Hepatocyte (in vitro differentiated cells): Measurements from ENCODE around the gene PLCH2. TPM values are rescaled to one million over a fixed set of nuclear protein-coding genes. Genes with fewer than 3 reads are reported as not detected.

Experiments
- DNase-seq: peaks from one replicate; pipeline ENCODE4 v3.0.0-alpha.2; 2016; ENCODE audit warnings: low spot score
- H2AFZ ChIP-seq: fragments of 200-600 bp; sonication (generic); 2 replicates; pipeline ENCODE4 v1.6.0; 2016; ENCODE audit warnings: antibody characterized with exemption, mild to moderate bottlenecking
- H3K27ac ChIP-seq: fragments of 200-600 bp; sonication (generic); 2 replicates; pipeline ENCODE4 v1.5.1; 2016; ENCODE audit warnings: mild to moderate bottlenecking
- H3K27me3 ChIP-seq: fragments of 200-600 bp; sonication (generic); 2 replicates; pipeline ENCODE4 v1.6.1; 2016
- H3K36me3 ChIP-seq: fragments of 200-600 bp; sonication (generic); replicated peaks from 2 replicates; pipeline ENCODE4 v1.5.1; 2016; ENCODE audit warnings: low read depth; ENCODE audit not compliant: insufficient read depth
- H3K4me1 ChIP-seq: fragments of 200-600 bp; sonication (generic); 2 replicates; pipeline ENCODE4 v1.5.1; 2016; ENCODE audit warnings: mild to moderate bottlenecking, moderate library complexity; ENCODE audit not compliant: insufficient read depth
- H3K4me2 ChIP-seq: fragments of 200-600 bp; sonication (generic); 2 replicates; pipeline ENCODE4 v1.6.0; 2016
- H3K4me3 ChIP-seq: fragments of 200-600 bp; sonication (generic); 2 replicates; pipeline ENCODE4 v1.5.1; 2016; ENCODE audit warnings: mild to moderate bottlenecking
- H3K79me2 ChIP-seq: fragments of 200-600 bp; sonication (generic); 2 replicates; pipeline ENCODE4 v1.6.0; 2017; ENCODE audit warnings: mild to moderate bottlenecking
- H3K9me2 ChIP-seq: fragments of 200-600 bp; sonication (generic); replicated peaks from 2 replicates; pipeline ENCODE4 v1.6.0; 2017; ENCODE audit warnings: mild to moderate bottlenecking; ENCODE audit not compliant: insufficient read depth
- H3K9me3 ChIP-seq: fragments of 200-600 bp; sonication (generic); 2 replicates; pipeline ENCODE4 v1.5.1; 2016; ENCODE audit warnings: low read depth, mild to moderate bottlenecking
- H4K20me1 ChIP-seq: fragments of 200-600 bp; sonication (generic); 2 replicates; pipeline ENCODE4 v1.6.0; 2016; ENCODE audit warnings: mild to moderate bottlenecking; ENCODE audit not compliant: insufficient read depth, poor library complexity, severe bottlenecking
- EZH2 ChIP-seq: fragments of 200-600 bp; sonication (generic); IDR thresholded peaks from 2 replicates; pipeline ENCODE4 v1.6.1; 2016; ENCODE audit warnings: antibody characterized with exemption, mild to moderate bottlenecking, borderline replicate concordance
- EZH2phosphoT487 ChIP-seq: fragments of 200-600 bp; sonication (generic); IDR thresholded peaks from one replicate; pipeline ENCODE4 v1.6.1; 2018; ENCODE audit warnings: antibody characterized with exemption, mild to moderate bottlenecking, low read depth, moderate library complexity; ENCODE audit not compliant: unreplicated experiment, severe bottlenecking
- WGBS: methylation state at CpG from one replicate; pipeline ENCODE4 v1.1.6; 2016; ENCODE audit warnings: low lambda C conversion rate; ENCODE audit errors: missing lambda C conversion rate; 5-methylcytosine and 5-hydroxymethylcytosine counted together
- polyA plus RNA-seq: library from polyadenylated mRNA; unstranded; fragments of >200 nt; fragmentation: Nextera tagmentation; extraction: Ambion mirVana; gene quantifications from 2 replicates; pipeline ENCODE4 v1.2.1, GENCODE V29; 2016
- total RNA-seq: library from RNA; depleted of rRNA; stranded (reverse); fragments of >200 nt; gene quantifications from 2 replicates; pipeline ENCODE4 v1.2.3, GENCODE V29; 2014
- TF ChIP-seq, protein P1 (sequence below): fragments of 200-600 bp; sonication (generic); IDR thresholded peaks from 2 replicates; pipeline ENCODE4 v1.5.1; 2016; ENCODE audit warnings: antibody characterized with exemption, mild to moderate bottlenecking; ENCODE audit not compliant: poor library complexity

The PLCH2 gene
- total and polyA plus RNA-seq, 2 experiments from 2014 or later: 1.3 to 3.4 TPM

DNA sequence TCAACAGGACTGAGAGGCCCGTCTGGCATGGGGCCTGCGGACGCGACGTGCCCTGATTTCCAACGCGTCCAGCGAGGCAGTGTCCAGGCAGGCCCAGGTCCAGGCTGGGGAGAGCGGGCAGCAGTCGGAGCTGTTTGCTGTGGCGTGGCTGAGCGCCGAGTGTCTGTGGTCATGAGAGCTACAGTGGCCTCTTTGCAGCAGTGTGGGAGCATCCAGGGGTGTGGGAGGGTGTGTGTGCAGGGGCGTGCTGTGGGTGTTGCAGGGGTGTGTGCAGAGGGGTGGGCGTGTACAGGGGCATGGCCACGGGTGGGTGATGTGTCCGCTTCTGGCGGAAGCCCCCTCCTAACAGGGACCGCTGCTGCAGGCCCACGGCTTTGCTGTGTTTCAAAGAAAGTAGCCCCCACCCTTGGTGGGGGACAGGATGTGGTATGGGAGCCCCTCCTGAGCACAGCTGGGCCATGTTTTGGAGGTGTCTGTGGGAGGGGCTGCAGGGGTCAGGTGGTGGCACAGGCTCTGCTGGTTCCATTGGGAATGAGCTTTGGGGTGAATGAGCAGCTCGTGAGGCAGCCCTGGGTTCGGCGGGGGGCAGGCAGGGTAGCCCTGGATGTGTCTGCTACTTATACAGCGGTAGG, 17.7 kb downstream of the PLCH2 start:
- WGBS: 79% methylated on average over 23 of the region's 24 CpGs
- Histone ChIP-seq H3K9me2 (no peaks in the 10 kb centered on the region), H3K27ac (no peak overlapping the region), H3K9me3 (no peaks in the 10 kb centered on the region), H3K4me1 (peaks cover 5% of the 10 kb centered on the region), H3K79me2 (no peaks in the 10 kb centered on the region), H3K4me2 (no peak overlapping the region), H3K36me3 (no peaks in the 10 kb centered on the region), H2AFZ (no peak overlapping the region), H3K4me3 (no peak overlapping the region), H4K20me1 (no peaks in the 10 kb centered on the region), H3K27me3 (no peaks in the 10 kb centered on the region)
- TF ChIP-seq EZH2phosphoT487 (no peak), EZH2 (no peak)
- TF ChIP-seq, protein P1, sequence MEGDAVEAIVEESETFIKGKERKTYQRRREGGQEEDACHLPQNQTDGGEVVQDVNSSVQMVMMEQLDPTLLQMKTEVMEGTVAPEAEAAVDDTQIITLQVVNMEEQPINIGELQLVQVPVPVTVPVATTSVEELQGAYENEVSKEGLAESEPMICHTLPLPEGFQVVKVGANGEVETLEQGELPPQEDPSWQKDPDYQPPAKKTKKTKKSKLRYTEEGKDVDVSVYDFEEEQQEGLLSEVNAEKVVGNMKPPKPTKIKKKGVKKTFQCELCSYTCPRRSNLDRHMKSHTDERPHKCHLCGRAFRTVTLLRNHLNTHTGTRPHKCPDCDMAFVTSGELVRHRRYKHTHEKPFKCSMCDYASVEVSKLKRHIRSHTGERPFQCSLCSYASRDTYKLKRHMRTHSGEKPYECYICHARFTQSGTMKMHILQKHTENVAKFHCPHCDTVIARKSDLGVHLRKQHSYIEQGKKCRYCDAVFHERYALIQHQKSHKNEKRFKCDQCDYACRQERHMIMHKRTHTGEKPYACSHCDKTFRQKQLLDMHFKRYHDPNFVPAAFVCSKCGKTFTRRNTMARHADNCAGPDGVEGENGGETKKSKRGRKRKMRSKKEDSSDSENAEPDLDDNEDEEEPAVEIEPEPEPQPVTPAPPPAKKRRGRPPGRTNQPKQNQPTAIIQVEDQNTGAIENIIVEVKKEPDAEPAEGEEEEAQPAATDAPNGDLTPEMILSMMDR: no peak
- no peak for DNase-seq

DNA sequence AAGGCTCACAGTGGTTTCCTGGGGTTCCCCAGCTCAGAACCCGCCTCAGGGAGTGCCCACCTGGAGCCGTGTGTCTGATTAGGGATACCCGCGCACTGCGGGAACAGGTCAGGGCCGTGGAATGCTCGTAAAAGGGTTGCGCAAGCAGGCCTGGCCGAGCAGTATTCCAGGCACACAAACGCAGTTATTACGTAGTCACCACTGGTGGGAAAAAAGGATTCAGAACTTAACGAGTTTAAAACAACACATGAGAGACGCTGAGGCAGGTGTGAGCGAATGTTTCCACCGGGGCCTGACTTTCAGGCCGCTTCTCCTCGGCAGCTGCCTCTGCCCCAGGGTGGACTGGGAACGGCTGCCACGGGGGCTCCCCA, 18.2 kb downstream of the PLCH2 start:
- TF ChIP-seq, protein P1: no peak
- TF ChIP-seq EZH2phosphoT487 (no peak), EZH2 (no peak)
- Histone ChIP-seq H3K4me2 (no peak overlapping the region), H2AFZ (no peak overlapping the region), H3K9me2 (no peaks in the 10 kb centered on the region), H3K4me1 (peaks cover 5% of the 10 kb centered on the region), H3K4me3 (no peak overlapping the region), H4K20me1 (no peaks in the 10 kb centered on the region), H3K9me3 (no peaks in the 10 kb centered on the region), H3K36me3 (no peaks in the 10 kb centered on the region), H3K27me3 (no peaks in the 10 kb centered on the region), H3K79me2 (no peaks in the 10 kb centered on the region), H3K27ac (no peak overlapping the region)
- peak; percentile 77 for DNase-seq
- 35% methylated on average over 19 of the region's 19 CpGs for WGBS

DNA sequence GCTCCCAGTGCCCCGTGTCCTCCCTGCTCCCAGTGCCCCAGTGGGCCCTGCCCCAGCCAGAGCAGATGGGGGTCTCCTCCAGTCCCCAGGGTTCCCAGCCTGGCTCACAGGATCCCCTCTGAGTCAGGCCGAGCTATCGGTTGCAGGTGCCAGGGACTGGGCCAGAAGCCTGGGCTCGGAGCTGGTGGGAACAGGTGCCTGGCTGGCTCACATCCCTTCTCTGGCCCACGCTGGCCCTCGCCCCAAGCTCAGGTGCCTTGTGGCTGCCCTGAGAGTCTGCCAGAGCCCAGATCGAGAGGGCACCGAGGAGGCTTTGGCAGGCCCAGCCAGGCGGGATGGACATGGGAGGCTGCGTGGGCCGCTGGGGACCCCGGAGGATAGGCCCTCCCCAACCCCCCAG, 18.9 kb downstream of the PLCH2 start:
- H4K20me1 ChIP-seq: no peaks in the 10 kb centered on the region
- peaks cover 5% of the 10 kb centered on the region for H3K4me1 ChIP-seq
- H3K4me3 ChIP-seq: no peak overlapping the region
- no peak for TF ChIP-seq EZH2
- no peak for TF ChIP-seq EZH2phosphoT487
- TF ChIP-seq, protein P1: no peak
- no peaks in the 10 kb centered on the region for H3K36me3 ChIP-seq
- H3K4me2 ChIP-seq: no peak overlapping the region
- WGBS: 92% methylated on average over 12 of the region's 12 CpGs
- no peak overlapping the region for H3K27ac ChIP-seq
- no peaks in the 10 kb centered on the region for H3K9me3 ChIP-seq
- no peak for DNase-seq
- H3K27me3 ChIP-seq: no peaks in the 10 kb centered on the region
- H2AFZ ChIP-seq: no peak overlapping the region
- no peaks in the 10 kb centered on the region for H3K9me2 ChIP-seq
- H3K79me2 ChIP-seq: no peaks in the 10 kb centered on the region

DNA sequence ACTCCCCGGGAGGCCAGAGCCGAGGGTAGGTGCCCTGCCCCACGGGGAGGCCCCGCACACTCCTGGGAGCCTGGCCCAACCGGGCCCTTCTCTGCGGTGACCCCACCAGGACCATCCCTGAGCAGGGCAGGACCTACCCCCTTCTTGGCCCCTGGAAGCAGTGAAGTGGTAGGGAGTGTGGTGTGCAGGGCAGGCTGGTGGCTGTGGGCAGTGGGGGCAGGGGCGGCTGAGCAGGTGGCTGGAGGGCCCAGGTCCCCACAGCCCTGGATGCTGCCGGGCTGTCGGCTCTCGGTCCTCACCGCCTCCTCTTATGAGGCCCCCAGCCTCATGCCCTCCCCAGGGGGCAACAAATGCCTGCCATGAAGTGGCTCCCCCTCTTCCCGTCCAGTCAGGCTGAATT, 19.5 kb downstream of the PLCH2 start:
- Histone ChIP-seq H3K4me3 (no peak overlapping the region), H3K27me3 (no peaks in the 10 kb centered on the region), H4K20me1 (no peaks in the 10 kb centered on the region), H3K9me2 (no peaks in the 10 kb centered on the region), H3K4me1 (peaks cover 5% of the 10 kb centered on the region), H3K27ac (no peak overlapping the region), H3K9me3 (no peaks in the 10 kb centered on the region), H3K79me2 (no peaks in the 10 kb centered on the region), H2AFZ (no peak overlapping the region), H3K4me2 (no peak overlapping the region), H3K36me3 (no peaks in the 10 kb centered on the region)
- 93% methylated on average over 12 of the region's 12 CpGs for WGBS
- DNase-seq: no peak
- TF ChIP-seq EZH2: no peak
- no peak for TF ChIP-seq EZH2phosphoT487
- TF ChIP-seq, protein P1: no peak
